Ovary (tissue), 3 donors: ENCODE results near the gene NINL.

Experiments used
- CTCF ChIP-seq, 3 donors: fragments of 450-650 bp in 2 of 3; fragments of 200-600 bp in 1 of 3; IDR thresholded peaks; one replicate each; pipeline versions ENCODE4 v1.5.1 to v1.8.0; 2016 to 2022; ENCODE audit warnings: antibody characterized with exemption in 3 of 3, mild to moderate bottlenecking in 1 of 3
- EP300 ChIP-seq: sonication (generic); formaldehyde crosslinking; IDR thresholded peaks from one replicate; pipeline ENCODE4 v1.6.1; 2017; ENCODE audit warnings: antibody characterized with exemption
- POLR2A ChIP-seq: fragments of 450-650 bp; IDR thresholded peaks from one replicate; pipeline ENCODE4 v1.6.1; 2017; ENCODE audit warnings: antibody characterized with exemption, mild to moderate bottlenecking, moderate library complexity
- donor health status: DM: no; HTN: no; CAD: no.

- TF ChIP-seq CTCF (IDR thresholded peaks at IDR 0.05) = no peak
- TF ChIP-seq POLR2A = no peak
- TF ChIP-seq EP300 = no peak
Observed at GRCh38 chr20:25548613-25549086, 36.7 kb downstream of the NINL start.
